NCI-H1436 (cell line): Measurements from ENCODE around the gene ZNF784.
A peak's percentile ranks its signal among the peaks of the same experiment; 100 is the strongest.

Source experiments
- DNase-seq: peaks from one replicate; lab custom pipeline; 2025; lab: John Stamatoyannopoulos, UW

Gene ZNF784

DNA sequence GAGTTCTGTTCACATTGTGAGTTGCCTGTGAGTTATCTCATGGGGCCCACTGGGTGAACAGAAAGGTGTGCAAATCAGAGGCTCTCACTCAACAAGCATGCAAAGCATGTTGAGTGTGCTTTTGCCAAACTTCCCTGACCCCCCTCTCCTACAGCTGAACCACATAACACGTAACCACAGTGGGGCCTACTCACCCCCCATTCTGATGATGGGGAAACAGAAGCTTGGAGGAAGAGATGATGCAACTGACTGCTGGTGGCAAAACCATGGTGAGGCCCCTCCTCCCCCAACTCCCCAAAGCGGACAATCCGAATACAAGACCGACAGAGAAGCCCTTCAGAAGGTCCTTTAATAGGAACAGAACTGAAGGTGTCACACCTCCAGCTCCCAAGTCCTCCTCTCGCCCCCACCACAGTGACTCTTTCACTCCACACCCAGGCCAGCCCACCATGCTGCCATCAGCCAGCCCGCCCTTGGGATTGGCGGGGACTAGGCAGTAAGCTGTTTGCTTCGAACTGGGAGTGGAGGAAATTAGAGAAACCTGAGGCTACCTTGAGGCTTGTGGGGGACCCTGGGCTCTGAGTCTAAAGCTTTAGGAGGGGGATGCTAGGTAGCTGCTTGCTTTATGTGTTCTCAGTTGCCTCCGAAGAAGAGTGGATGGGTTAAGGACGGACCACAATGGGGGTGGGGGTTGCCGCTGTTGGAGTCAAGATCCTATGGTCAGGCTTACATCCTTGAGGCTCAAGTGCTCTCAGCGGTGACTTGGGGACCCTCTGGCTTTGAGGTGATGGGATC, 3.8 kb downstream of the ZNF784 start:
- DNase-seq: no peak

DNA sequence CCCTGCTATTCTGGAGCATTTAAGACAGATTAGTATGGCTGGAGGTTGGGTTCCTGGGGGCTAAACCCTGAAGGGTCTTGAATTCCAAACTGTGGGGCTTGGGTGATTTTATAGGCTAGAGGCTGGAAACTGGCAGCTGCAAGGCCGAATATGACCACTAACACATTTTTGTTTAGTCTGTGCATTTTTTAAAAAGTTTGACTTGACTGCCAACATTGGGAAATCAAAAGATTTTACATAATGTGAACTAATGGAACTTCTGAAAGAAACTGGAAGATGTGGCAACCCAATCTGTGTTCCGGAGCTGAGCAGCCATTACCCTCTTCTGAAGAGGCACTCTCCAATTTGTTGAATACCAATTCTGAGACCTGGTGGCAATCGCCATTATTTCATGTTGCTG, 5.1 kb downstream of the ZNF784 start:
- DNase-seq: no peak

DNA sequence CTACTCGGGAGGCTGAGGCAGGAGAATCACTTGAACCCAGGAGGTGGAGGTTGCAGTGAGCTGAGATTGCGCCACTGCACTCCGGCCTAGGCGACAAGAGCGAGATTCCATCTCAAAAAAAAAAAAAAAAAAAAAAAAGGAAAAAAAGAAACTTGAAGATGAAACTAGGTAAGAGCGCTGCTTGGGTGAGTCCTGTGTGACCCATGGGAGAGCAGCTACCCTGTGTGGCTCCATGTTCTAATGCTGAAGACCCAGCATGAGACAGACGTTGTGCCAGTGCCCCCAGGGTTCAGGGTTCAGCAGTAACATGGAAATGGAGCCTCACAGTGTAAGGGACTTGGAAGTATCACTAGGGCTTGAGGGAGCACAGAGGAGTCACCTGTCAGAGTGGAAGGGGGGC, 5.9 kb downstream of the ZNF784 start:
- DNase-seq: no peak

DNA sequence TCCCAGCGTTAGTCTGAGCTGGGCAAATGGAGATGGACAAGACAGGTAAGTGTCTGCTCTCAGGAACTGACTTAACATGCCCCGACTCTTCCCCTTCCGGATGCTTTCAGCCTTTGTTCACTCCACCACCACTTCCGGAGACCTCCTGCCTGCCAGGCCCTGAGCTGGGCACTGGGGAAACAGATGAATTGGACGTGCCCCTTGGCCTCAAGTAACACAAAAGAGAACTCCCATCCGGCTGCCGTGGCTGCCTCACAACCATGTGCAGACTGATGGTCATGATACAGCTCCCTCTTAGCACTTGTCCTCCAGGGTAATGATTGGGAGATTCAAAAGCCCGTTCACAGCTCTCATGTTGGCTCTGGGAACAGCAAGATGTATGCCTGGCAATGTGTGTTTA, 6.9 kb downstream of the ZNF784 start:
- DNase-seq: no peak

DNA sequence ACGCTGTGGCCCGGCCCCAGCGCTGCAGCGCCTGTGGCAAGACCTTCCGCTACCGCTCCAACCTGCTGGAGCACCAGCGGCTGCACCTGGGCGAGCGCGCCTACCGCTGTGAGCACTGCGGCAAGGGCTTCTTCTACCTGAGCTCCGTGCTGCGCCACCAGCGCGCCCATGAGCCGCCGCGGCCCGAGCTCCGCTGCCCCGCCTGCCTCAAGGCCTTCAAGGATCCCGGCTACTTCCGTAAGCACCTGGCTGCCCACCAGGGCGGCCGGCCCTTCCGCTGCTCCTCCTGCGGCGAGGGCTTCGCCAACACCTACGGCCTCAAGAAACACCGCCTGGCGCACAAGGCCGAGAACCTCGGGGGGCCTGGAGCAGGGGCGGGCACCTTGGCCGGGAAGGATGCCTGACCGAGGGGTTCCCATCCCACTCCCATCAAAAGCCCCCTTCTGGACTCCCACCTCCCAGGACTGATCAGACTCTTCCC, 7.9 kb downstream of the ZNF784 start:
- DNase-seq: no peak

DNA sequence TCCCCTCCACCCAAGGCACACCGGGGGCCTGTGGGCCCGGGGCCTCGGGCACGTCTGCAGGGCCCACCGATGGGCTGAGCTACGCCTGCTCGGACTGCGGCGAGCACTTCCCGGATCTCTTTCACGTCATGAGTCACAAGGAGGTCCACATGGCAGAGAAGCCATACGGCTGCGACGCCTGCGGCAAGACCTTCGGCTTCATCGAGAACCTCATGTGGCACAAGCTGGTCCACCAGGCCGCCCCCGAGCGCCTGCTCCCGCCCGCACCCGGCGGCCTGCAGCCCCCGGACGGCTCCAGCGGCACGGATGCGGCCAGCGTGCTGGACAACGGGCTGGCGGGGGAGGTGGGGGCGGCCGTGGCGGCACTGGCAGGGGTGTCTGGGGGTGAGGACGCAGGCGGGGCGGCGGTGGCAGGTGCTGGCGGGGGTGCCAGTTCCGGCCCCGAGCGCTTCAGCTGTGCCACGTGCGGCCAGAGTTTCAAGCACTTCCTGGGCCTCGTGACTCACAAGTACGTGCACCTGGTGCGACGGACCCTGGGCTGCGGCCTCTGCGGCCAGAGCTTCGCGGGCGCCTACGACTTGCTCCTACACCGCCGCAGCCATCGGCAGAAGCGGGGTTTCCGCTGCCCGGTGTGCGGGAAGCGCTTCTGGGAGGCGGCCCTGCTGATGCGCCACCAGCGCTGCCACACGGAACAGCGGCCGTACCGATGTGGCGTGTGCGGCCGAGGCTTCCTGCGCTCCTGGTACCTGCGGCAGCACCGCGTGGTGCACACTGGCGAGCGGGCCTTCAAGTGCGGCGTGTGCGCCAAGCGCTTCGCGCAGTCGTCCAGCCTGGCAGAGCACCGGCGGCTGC, 8.6 kb downstream of the ZNF784 start:
- no peak for DNase-seq

DNA sequence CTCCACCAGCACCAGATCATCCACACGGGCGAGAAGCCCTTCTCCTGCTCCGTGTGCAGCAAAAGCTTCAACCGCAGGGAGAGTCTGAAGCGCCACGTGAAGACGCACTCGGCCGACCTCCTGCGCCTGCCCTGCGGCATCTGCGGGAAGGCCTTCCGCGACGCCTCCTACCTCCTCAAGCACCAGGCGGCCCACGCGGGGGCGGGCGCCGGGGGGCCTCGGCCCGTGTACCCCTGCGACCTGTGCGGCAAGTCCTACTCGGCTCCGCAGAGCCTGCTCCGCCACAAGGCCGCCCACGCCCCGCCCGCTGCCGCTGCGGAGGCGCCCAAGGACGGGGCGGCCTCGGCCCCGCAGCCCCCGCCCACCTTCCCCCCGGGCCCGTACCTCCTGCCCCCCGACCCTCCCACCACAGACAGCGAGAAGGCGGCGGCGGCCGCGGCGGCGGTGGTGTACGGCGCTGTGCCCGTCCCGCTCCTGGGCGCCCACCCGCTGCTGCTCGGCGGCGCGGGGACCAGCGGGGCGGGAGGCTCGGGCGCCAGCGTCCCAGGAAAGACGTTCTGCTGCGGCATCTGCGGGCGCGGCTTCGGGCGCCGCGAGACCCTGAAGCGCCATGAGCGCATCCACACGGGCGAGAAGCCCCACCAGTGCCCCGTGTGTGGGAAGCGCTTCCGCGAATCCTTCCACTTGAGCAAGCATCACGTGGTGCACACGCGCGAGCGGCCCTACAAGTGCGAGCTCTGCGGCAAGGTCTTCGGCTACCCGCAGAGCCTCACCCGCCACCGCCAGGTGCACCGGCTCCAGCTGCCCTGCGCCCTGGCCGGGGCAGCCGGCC, 9.4 kb downstream of the ZNF784 start:
- DNase-seq: no peak

DNA sequence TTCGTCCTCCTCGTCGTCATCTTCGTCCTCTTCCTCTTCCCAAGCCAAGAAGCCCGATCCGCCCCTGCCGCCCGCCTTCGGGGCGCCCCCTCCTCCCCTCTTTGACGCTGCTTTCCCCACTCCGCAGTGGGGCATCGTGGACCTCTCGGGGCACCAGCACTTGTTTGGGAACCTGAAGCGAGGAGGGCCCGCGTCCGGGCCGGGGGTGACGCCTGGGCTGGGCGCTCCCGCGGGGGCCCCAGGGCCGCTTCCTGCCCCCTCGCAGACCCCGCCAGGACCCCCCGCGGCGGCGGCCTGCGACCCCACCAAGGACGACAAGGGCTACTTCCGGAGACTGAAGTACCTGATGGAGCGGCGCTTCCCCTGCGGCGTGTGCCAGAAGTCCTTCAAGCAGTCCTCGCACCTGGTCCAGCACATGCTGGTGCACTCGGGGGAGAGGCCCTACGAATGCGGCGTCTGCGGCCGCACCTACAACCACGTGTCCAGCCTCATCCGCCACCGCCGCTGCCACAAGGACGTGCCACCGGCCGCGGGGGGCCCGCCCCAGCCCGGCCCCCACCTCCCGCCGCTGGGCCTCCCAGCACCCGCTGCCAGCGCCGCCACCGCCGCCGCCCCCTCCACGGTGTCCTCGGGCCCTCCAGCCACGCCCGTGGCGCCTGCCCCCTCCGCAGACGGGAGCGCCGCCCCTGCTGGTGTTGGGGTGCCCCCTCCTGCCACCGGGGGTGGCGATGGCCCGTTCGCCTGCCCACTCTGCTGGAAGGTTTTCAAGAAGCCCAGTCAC, 10.2 kb downstream of the ZNF784 start:
- no peak for DNase-seq

DNA sequence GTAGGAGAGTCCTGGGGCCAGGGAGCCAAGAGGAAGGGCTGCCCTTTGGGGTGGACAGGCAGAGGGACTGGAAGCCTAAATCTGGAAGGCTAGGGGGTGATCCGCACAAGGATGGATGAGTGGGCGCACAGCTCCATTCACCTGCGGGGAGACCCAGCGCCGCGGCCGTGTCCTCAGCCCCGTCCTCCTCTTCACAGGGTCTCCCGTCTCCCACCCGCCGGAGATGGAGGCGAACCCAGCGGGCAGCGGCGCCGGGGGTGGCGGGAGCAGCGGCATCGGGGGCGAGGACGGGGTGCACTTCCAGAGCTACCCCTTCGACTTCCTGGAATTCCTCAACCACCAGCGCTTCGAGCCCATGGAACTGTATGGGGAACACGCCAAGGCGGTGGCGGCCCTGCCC, 11.0 kb downstream of the ZNF784 start:
- no peak for DNase-seq

DNA sequence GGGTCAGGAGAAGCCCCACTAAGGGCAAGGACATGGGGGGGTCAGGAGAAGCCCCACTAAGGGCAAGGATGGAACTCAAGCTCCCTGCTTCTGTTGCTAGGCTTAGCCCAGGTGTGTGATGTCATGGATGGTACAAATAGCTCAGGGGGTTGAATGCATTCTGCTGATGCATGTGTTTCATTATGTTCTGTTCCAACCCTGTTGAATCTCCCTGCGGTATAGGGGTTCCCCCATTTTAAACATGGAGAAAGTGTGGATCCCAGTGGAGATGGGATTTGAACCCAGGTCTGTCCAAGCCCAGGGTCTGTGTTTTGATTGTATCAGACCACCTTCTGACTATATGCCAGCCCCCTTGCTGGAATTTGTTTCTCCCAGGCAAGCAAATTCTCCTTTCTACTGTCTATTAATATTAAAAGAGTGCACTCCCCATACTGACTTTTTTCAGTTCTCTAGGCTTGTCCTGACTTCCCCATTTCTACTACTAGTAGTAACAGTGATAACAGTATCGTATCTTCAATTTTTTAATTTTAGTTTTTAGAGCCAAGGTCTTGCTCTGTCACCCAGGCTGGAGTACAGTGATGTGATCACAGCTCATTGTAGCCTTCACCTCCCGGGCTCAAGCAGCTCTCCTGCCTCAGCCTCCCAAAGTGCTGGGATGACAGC, 12.3 kb downstream of the ZNF784 start:
- DNase-seq: no peak

DNA sequence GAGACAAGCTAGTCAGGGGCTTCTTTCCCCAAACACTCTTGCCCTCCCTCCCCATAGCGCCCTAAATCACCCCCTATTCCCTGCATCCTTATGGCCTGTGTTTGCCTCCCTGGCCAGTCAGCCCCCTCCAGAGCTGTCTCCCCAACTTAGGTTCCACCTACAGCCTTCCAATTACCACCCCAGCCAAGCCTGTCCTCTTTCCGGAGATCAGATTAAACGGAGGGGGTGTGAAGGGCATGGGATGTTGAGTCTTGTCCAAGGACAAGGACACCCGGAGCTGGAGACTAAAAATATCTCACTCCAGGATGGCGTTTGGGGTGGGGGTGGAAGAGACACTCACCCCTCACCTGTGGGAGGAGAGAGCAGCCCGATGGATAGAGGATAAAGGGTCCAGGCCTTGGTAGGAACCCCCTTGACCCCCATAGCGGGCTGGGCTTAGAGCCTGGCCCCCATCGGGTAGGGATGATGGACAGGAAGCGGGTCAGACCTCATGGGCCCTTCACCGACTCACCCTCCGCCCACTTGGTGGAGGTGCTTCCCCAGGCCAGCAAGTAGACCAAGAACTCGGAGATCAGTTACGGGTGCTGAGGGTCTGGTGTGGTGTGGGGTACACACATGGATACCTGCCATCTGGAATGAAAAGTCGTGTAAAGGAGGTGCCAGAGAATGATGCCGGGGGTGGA, 12.9 kb downstream of the ZNF784 start:
- no peak for DNase-seq

DNA sequence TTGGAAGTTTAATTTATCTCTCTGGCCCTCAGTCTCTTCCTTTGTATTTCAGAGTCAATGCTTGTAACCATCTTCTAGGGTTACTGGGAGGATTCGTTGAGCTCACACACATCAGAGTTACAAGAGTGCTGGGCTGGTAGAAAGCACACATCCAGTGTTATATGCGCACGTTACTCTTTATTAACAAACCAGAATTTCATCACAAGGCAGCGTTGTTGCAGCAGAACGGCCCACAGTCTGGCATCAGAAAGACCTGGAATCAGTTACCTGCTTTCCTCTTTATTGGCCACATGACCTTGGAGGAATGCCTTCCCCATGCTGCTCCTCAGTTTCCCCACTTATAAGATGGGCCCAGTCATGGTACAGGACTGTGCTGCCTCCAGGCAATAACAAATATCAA, 15.0 kb downstream of the ZNF784 start:
- DNase-seq: no peak

DNA sequence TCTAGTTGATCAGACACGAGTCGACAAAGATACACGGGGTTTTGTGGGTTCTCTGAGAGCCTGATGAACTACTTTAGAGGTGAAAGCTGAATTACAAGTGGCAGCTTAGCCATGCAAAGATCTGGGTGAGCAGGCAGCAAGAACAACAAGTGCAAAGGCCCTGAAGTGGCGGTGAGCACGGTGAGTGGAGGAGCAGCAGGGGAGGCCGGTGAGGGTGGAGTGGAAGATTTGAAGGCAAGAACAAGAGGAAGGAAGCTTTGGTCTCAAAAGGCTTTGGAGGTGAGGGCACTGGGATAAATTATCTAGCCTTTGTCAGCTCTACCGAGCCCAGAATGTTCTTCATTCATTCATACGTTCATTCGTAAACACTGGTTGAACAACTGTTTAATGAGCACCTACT, 17.5 kb downstream of the ZNF784 start:
- no peak for DNase-seq

DNA sequence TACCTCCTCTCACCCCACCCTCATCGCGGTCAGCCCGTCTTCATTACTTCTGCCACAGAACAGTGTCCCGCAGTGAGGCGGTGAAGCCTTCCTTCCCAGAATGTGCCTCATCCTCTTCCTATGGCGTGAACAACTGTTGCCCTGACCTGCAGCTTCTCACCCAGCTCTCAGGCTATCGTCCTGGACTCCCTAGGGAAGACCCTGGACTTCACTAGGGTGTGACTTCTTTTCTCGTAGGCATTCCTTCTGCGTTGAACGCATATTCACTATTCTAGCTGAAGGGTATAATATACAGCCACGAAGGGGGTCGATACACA, 17.9 kb downstream of the ZNF784 start:
- DNase-seq: no peak

DNA sequence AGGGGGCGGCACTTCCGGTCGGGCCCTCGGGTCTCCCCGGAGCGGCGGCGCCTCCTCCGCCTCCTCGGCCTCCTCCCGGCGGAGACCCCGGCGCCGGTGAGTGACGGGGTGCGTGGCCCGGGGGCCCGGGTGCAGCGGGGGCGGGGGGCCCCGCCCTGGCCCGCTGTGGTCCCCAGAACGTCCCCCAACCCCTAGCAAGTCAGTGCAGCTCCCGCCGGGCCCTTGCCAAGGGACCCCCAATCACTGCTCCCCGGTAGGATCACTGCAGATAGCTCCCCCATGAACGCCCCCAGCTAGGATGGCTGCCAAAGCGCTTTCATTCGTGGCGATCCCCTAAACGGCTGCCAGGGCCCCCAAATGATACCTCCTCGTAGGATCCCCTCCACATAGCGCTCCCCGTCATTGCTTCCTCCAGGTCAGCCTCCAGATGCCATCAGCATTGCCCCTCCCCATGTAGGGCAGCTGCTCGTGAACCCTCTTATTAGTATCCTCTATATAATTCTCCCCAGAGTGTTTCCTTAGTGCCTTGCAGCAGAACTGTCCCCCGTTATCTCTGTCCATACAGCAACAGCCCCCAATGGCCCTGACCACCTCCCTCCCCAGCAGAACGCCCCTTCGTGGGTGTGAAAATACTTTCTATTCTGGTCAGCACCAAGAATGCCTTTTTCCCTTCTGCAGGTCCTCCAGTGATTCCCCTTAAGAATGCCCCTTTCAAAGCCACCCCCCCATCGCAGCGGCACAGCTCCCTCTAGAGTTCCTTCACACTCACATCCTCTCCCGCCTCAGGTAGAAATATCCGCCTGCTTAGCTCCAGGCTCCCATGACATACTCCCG, 18.5 kb downstream of the ZNF784 start, which contains the start of gene ZNF865:
Gene ZNF865, plus strand, starts transcription at position 11 of the 834 bp plus-strand sequence. CDS start 7,972 bp downstream, outside the sequence.
- peak; percentile 82 for DNase-seq

DNA sequence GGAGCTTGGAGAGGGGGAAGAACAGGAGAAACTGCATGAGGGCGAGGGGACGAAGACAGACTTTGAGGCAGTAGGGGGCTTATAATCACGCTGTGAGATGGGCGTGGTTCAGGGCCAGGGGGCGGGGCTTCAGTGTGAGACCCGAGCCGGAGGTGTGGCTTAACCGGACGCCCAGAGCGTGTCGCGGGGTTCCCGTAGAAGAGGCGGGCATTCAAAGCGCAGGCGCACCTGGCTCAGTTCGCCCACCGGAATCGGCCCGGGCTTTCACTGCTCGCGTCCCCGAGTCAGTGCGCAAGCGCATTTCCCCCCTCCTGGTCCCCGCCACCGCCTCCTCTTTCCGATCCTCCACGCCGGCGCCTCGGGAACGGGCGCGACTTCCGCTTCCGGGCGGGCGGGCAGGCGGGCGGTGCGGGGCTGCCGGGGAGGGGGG, 19.1 kb downstream of the ZNF784 start:
- DNase-seq: peak; percentile 99

DNA sequence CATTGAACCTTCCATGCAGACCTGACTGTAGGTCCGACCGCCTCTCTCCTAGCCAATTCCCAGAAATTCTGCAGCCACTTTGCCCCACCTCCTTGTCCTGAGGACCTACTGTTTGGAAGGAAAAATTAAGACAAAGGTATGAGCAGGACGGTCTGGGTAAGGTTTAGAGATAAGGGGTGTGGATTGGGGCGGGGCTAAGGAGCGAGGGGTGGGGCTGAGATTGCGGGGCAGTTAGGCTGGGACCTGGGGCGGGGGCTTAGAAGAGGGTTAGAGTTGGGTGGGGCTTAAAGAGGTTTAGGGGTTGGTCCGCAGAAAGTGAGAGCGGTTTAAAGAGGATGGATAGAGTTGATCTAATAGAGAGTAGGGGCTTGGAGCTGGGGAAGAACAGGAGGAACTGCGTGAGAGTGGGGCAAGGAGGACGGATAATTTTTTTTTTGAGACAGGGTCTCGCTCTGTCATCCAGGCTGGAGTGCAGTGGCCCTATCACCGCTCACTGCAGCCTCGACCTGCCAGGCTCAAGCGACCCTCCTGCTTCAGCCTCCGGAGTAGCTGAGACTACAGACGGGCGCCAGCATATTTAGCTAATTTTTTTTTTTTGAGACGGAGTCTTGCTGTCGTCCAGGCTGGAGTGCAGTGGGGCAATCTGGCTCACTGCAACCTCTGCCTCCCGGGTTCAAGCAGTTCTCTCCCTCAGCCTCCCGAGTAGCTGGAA, 20.6 kb downstream of the ZNF784 start:
- DNase-seq: no peak

DNA sequence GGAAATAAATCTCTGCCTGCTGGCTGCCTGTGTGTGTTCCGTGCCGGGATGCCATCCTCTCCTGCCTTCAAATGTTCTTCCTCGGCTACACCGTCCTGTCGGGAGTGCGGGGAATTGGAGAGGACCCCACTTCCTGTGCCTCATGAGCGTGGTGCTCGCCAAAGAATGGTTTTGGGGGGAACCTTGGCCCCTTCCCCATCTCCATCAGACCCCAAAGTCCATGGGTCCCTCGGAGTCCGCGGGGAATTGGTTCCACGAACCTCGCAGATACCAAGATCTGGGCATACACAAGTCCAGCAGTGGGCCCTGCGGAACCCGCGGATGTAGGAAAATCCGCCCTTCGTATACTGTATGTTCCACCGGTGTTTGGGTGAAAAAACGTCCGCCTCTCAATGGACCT, 21.3 kb downstream of the ZNF784 start:
- no peak for DNase-seq
